ENCODE measurements around the gene AMZ1. TPM values are rescaled to one million over a fixed set of nuclear protein-coding genes. Genes with fewer than 3 reads are reported as not detected.
"Not testable (repeated sequence)": the region's sequence is repeated elsewhere in the genome, so short reads cannot be mapped to it uniquely, and the experiment has no call there.

The AMZ1 gene
- total RNA-seq, 1 donor from 2014 or later: 0.05 TPM

GRCh38 chr7:2720024-2720423 is 32.0 kb downstream of the AMZ1 start:
- intact Hi-C loops (cut with micrococcal nuclease): no loop called here
- ATAC-seq (no peak), DNase-seq (peak; percentile 20)

- intact Hi-C loops (cut with micrococcal nuclease): no loop called here
- DNase-seq (peak; percentile 26), ATAC-seq (no peak)
Measured at GRCh38 chr7:2721842-2722241, 33.8 kb downstream of the AMZ1 start.

- no peak for DNase-seq
- no peak for ATAC-seq
- intact Hi-C loops (cut with micrococcal nuclease): no loop called here
Measured at GRCh38 chr7:2722591-2722990, 34.6 kb downstream of the AMZ1 start.

DNA sequence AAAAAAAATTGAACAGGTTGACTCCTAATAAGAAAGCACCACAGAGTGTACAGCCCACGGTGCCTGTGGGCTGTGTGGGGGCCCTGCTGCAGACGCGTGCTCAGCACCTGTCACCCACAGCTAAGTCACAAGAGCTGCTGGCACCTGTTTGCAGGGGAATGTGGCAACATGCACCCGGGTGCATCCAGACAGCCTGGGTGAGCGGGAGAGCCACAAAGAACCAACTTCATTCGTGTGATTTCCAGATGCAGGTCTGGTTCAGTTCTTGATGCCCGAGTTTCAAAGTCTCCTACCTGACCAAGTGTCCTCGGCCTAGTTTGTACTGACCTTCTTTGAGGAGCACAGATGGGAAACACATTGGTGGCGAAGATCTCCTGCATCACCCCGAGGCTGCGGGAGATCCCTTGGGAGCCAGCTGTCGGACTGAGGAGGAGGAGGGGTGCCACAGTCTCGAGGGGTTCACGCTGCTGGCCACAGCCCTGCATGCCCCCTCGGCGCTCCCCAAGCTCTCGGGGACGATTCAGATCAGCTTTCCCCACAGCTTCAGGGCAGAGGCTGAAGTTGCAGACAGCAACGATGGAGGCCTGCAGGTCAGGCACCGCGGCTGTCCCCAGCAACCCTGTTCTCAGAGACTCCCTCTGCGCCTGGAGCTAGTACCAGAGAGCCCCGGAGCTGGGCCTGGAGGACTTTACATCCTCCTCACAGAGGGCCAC is 35.3 kb downstream of the AMZ1 start:
- intact Hi-C loops (cut with micrococcal nuclease): no loop called here
- DNase-seq (peak; percentile 17), ATAC-seq (no peak)

- DNase-seq: peak; percentile 18
- ATAC-seq; intact Hi-C loops (cut with micrococcal nuclease): not testable (repeated sequence)
Measured at GRCh38 chr7:2724036-2724435, 36.0 kb downstream of the AMZ1 start.

- intact Hi-C loops (cut with micrococcal nuclease): no loop called here
- DNase-seq (peak; percentile 23), ATAC-seq (no peak)
Measured at GRCh38 chr7:2724453-2725177, 36.6 kb downstream of the AMZ1 start.

DNA sequence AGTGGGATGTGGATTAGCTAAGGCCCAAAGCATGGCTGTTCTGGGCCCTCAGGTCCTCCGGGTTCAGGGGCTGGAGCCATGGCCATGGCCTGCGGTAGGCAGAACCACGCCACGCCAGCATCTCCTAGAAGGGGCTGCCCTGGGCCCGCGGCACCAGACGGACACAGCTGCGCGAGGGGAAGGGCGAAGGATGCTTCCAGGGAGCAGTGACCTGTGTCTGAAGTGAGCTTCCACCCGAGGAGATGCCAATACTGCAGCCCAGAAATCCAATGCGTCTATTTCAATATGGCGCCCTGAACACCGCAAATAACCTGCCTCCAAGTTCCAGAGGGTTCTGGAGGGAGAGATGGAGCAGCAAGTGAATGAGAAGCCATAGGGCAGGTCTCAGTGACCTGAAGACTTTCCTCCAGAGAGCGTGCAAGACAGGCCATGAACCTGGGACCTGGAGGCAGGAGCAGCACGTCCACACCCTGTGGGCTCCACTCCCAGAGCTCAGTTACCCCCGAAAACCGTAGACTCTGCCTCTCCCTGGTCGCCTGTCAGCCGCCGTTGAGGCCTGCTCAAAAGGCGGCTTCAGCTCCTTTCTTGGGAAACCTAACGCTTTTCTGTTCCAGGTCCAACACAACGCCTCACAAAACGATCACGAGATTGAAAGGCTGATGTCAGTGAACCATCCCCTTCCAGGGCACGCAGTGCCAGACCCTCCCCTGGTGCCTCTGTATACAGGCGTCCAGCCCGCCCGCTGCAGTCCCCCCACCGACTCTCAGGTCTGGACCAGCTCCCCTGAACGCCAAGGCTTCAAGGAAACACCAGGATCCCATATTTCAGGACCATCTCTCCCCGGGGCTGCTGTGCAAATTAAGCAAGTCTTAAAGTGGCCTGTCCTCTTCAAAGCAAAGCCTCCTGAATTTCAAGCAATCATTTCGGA is 37.4 kb downstream of the AMZ1 start:
- intact Hi-C loops (cut with micrococcal nuclease): no loop called here
- DNase-seq (peak; percentile 20), ATAC-seq (no peak)

- DNase-seq (no peak), ATAC-seq (no peak)
- intact Hi-C loops (cut with micrococcal nuclease): no loop called here
Measured at GRCh38 chr7:2726316-2727018, 38.5 kb downstream of the AMZ1 start.

- ATAC-seq; intact Hi-C loops (cut with micrococcal nuclease); DNase-seq: not testable (repeated sequence)
Measured at GRCh38 chr7:2727206-2727605, 39.2 kb downstream of the AMZ1 start.

DNA sequence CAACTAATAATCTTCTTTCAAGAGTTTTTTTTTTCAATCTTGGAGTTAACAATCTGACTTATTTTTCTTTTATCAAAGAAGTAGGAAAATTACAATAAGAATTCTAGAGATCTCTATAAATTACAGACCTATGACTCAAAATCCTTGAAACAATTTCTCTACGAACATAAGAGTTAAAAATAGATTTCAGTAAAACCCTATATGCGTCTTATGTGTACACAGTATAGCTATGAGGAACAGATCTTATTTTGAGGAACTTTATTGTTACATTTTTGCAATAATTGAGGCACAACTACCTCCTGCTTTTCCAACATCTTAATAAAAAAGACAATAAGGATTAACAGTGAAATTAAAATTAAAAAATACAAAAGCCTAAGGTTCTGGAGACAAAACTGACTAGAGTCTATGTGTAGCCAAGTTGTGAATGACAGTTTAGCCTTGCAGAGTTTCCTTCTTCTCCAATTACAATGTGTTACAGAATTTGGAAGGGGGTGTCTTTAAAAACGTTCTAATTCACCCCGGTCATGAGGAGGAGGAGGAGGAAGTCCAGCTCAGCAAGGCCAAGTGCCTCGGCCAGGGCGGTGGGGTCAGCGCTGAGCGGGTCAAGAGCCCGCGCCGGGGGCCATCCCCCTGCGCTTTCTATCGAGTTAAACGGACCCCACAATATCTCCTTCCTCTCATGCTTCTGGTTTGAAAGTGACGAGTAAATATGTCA is 40.5 kb downstream of the AMZ1 start:
- no peak for DNase-seq
- intact Hi-C loops (cut with micrococcal nuclease): no loop called here
- ATAC-seq: no peak

DNA sequence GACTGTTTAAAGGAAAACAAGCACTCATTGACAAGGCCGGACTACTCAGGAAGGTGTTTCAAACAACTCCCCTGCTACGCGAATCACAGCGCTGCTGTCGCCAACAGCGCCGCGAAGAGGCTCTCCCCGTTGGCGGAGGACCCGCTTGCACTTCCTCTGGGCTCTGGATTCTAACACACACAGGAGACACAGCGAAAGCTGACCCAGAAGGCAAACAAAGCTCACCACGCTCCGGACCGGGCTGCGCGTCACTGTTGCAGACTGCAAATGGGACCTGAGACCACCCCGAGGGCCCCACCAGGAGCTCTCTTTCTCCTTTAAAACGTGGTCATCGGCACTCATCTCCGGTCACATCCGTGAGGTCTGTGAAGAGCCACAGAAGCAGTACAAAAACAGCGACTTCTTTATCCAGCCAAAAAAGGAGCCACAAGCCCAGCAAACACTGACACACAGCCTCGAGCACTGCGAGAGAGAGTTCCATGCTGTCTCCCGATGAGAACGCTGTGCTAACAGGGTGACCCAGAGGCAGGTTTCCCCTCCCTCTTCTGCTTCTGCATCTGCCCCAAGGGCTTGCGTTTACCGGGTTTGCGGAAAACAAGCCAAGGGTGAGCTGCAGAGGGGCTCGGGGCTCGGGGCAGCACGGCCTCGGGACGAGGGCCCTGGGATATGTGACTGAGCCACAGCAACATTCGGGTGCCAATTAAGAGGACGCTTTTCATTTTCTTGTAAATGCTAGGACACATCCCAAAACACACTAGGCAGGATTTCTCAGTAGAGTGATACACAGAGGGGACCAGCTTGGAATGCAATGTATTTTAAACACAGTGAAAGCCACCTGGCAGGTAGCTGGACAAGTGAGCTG is 41.3 kb downstream of the AMZ1 start:
- peak; percentile 15 for DNase-seq
- ATAC-seq: no peak
- intact Hi-C loops (cut with micrococcal nuclease): no loop called here

GRCh38 chr7:2729893-2730716 is 42.1 kb downstream of the AMZ1 start:
- intact Hi-C loops (cut with micrococcal nuclease): no loop called here
- DNase-seq (no peak), ATAC-seq (no peak)

DNA sequence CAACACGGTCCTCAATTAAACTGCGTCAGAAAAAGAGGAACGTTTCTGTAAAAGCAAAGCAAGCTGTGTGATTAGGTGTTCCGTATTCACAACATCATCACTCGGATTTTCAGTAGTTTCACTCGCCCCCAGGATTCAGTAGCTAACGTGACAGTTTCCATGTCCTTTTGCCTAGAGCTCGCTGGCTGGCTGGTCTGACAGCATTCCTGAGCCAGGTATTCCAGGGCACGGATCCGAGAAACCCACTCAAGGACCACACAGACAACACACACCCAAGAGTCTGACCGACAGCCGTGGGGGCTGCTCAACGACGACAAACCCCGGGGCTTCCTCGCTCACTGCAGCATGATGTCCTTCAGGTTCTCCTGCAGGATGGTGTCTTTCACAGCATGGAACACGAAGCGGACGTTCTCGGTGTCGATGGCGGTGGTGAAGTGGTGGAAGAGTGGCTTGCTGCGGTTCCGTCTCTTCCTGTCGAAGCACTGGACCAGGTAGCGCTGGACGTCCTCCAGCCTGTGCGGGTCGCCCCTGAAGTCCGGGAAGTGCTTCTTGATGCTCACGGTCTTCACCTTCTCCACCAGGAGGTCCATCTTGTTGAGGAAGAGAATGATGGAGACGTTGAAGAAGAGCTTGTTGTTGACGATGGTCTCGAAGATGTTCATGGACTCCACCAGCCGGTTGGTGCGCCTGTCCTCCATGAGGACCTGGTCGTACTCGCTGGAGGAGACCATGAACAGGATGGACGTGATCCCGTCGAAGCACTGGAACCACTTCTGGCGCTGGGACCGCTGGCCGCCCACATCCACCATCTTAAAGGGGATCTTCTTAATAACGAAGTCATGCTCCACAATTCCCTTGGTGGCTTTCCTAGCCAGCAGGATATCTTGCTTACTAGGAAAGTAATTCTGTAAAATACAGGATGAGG is 43.1 kb downstream of the AMZ1 start:
- intact Hi-C loops (cut with micrococcal nuclease): no loop called here
- no peak for DNase-seq
- no peak for ATAC-seq

GRCh38 chr7:2732388-2732787 is 44.4 kb downstream of the AMZ1 start:
- intact Hi-C loops (cut with micrococcal nuclease): no loop called here
- no peak for DNase-seq
- ATAC-seq: no peak

DNA sequence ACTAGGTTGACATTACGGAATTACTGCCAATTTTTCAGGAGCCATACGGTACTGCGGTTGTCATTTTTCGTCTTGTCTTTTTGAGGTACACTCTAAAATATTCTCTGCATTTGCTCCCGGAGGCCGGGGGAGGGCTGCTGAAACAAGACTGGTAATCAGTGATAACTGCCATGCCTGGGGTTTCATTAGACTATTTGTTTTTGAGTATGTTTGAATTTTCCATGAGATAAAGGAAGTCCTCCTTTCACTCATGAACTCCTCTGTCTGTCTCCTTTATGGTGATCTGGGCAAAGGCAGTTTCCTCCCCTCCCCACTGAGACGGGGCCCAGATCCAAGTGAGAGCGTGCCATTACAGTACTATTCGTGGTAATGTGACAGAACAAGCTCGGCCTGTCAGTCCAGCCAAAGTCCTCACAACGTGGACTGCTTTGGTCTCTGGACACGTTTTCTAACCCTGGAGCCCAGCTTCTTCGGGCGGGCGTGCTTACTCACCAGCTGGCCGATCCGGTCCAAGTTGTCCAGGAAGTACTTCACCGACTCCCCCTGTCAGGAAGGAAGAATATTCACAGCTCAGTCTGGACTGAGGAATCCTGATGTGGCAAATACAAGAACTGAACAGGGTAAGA is 45.1 kb downstream of the AMZ1 start:
- ATAC-seq: peak; percentile 73

More for the DNA sequence above, 45.1 kb downstream of the AMZ1 start:
- intact Hi-C loops (cut with micrococcal nuclease): no loop called here
- DNase-seq: peak; percentile 81
